ENCODE measurements around the gene GCK. TPM values are rescaled to one million over a fixed set of nuclear protein-coding genes. Genes with fewer than 3 reads are reported as not detected.

Gene GCK
- total and polyA plus RNA-seq, 5 donors: 7.4 to 17.4 (median 12.8) TPM

DNA sequence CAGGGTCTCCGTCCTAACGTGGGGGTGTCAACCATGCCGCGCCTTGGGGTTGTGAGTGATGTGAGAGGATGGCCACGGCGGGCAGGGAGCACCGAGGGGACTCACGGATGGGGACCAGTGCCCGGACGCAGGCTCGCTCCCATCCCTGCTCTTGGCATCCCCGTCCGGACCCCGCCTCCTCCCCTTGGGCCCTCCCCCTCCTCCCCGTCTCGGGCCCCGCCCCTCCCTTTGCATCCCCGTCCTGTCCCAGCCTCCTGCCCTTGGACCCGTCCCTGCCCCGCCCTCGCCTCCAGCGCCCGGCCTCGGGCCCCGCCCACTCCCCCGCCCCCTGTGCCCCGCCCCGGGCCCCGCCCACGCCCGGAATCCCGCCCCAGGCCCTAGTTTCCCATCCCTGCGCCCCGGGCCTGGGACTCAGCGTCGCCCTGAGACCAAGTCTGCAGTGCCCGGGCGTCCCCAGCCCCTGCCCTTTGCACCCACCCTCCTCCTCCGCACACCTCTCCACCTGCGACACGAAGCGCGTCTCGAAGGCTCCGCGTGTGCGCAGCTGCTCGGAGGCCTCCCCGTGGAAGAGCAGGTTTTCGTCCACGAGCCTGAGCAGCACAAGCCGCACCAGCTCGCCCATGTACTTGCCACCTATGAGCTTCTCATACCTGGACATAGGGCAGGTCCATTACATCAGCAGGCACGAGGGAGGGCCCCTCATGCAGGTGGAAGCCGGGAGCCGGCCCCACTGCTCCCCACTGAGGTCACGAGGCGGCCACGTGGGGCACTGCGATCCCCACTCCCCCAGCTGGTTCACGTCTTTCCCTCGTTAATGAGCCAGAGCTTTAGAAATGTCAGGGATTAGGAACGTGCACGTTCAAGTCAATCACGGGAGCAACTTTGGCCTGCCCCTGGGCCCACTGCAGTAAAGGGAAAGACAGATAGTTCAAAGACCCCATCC, 43.0 kb downstream of the GCK start:
- no peak overlapping the region for H3K27ac ChIP-seq (ENCODE audit: low read length)
- DNase-seq (peak; percentile 90 to 96 (median 95)), ATAC-seq (peak; percentile 90 to 91)
- peaks cover 2% of the 10 kb centered on the region for H3K4me1 ChIP-seq (ENCODE audit: control insufficient read depth, insufficient read depth, low read length)
- H3K9me3 ChIP-seq (ENCODE audit: control insufficient read depth, low read length): no peaks in the 10 kb centered on the region
- intact Hi-C loops (cut with DNase I): no loop called here
- no peaks in the 10 kb centered on the region for H3K27me3 ChIP-seq (ENCODE audit: control insufficient read depth, insufficient read depth)
- peak overlapping the region; percentile 24 for H3K4me3 ChIP-seq (ENCODE audit: low read length)
- 17% methylated on average over 65 of the region's 65 CpGs for WGBS

DNA sequence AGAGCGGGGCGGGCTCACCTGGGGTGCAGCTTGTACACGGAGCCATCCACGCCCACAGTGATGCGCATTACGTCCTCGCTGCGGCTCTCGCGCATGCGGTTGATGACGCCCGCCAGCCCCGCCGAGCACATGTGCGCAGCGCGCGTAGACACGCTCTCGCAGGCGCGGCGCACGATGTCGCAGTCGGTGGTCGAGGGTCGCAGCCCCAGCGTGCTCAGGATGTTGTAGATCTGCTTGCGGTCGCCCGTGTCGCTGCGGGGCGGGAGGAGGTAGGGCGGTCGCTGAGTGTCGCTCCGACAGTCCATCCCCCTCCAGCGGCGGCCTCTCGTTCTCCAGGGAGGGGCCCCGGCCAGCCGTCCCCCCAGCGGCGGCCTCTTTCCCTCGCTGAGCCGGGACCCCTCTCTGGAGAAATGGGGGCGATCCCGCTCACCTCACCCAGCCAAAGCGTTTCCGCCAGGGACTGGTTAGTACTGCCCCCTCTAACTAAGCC, 43.7 kb downstream of the GCK start:
- H3K27ac ChIP-seq (ENCODE audit: low read length): no peak overlapping the region

DNA sequence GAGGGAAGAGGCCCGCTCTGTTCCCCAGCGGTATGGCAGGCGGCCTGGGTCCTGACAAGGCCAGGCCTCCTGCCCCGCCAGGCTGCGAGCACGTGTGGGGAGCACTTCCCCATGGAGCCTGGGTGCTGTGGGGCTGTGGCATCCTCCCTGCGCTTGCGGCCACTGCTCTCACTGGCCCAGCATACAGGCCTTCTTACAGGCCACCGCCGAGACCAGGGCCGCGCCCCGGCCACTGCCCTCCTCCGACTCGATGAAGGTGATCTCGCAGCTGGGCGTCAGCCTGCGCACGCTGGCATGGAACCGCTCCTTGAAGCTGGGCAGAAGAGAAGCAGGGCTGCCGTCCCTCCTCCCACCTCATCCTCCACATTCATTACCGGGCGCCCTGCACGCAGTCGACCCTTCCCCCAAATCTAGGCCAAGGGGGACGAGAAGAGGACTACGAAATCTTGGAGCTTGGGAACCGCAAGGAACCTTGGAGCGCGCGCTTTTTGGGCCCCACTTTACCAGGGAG, 44.2 kb downstream of the GCK start:
- Histone ChIP-seq H3K27ac (ENCODE audit: low read length) (peak overlapping the region; percentile 44), H3K27me3 (ENCODE audit: control insufficient read depth, insufficient read depth) (no peaks in the 10 kb centered on the region), H3K9me3 (ENCODE audit: control insufficient read depth, low read length) (no peaks in the 10 kb centered on the region), H3K4me3 (ENCODE audit: low read length) (no peak overlapping the region), H3K4me1 (ENCODE audit: control insufficient read depth, insufficient read depth, low read length) (peaks cover 2% of the 10 kb centered on the region)
- intact Hi-C loops (cut with DNase I): no loop called here
- ATAC-seq: no peak
- DNase-seq: peak in 1 of 3 donors; percentile 56
- 70% methylated on average over 31 of the region's 31 CpGs for WGBS

More for the DNA sequence above, 43.7 kb downstream of the GCK start:
- intact Hi-C loops (cut with DNase I): no loop called here
- DNase-seq (peak in 2 of 3 donors; percentile 43 to 75), ATAC-seq (peak; percentile 4 to 16)
- no peaks in the 10 kb centered on the region for H3K27me3 ChIP-seq (ENCODE audit: control insufficient read depth, insufficient read depth)
- WGBS: 8% methylated on average over 53 of the region's 53 CpGs
- no peaks in the 10 kb centered on the region for H3K9me3 ChIP-seq (ENCODE audit: control insufficient read depth, low read length)
- H3K4me3 ChIP-seq (ENCODE audit: low read length): peak overlapping the region; percentile 24
- peaks cover 2% of the 10 kb centered on the region for H3K4me1 ChIP-seq (ENCODE audit: control insufficient read depth, insufficient read depth, low read length)

GRCh38 chr7:44144426-44144967, 44.7 kb downstream of the GCK start:
- peak overlapping the region; percentile 44 for H3K27ac ChIP-seq (ENCODE audit: low read length)
- no peaks in the 10 kb centered on the region for H3K27me3 ChIP-seq (ENCODE audit: control insufficient read depth, insufficient read depth)
- H3K4me1 ChIP-seq (ENCODE audit: control insufficient read depth, insufficient read depth, low read length): peaks cover 2% of the 10 kb centered on the region
- intact Hi-C loops (cut with DNase I): no loop called here
- 95% methylated on average over 6 of the region's 6 CpGs for WGBS
- ATAC-seq: no peak
- no peak overlapping the region for H3K4me3 ChIP-seq (ENCODE audit: low read length)
- peak in 1 of 3 donors; percentile 32 for DNase-seq
- H3K9me3 ChIP-seq (ENCODE audit: control insufficient read depth, low read length): no peaks in the 10 kb centered on the region

GRCh38 chr7:44143646-44144250, 45.5 kb downstream of the GCK start:
- Histone ChIP-seq H3K9me3 (ENCODE audit: control insufficient read depth, low read length) (no peaks in the 10 kb centered on the region), H3K27me3 (ENCODE audit: control insufficient read depth, insufficient read depth) (no peaks in the 10 kb centered on the region), H3K27ac (ENCODE audit: low read length) (peak overlapping the region; percentile 44), H3K4me3 (ENCODE audit: low read length) (no peak overlapping the region), H3K4me1 (ENCODE audit: control insufficient read depth, insufficient read depth, low read length) (peaks cover 2% of the 10 kb centered on the region)
- ATAC-seq (no peak), DNase-seq (peak in 1 of 3 donors; percentile 59)
- intact Hi-C loops (cut with DNase I): no loop called here
- WGBS: 64% methylated on average over 6 of the region's 6 CpGs

- Histone ChIP-seq H3K4me3 (ENCODE audit: low read length) (no peak overlapping the region), H3K27ac (ENCODE audit: low read length) (peak overlapping the region; percentile 65), H3K9me3 (ENCODE audit: control insufficient read depth, low read length) (no peaks in the 10 kb centered on the region), H3K4me1 (ENCODE audit: control insufficient read depth, insufficient read depth, low read length) (peaks cover 2% of the 10 kb centered on the region), H3K27me3 (ENCODE audit: control insufficient read depth, insufficient read depth) (no peaks in the 10 kb centered on the region)
- DNase-seq (no peak), ATAC-seq (no peak)
- intact Hi-C loops (cut with DNase I): no loop called here
- WGBS: 83% methylated on average over 4 of the region's 4 CpGs
Measured at GRCh38 chr7:44142028-44142427, 47.2 kb downstream of the GCK start.

GRCh38 chr7:44141221-44141850, 47.9 kb downstream of the GCK start, which contains the start of gene MYL7:
Gene MYL7, minus strand, starts transcription at chr7:44141332. Its CDS starts 27 bp downstream, at chr7:44141305.
- peaks cover 2% of the 10 kb centered on the region for H3K4me1 ChIP-seq (ENCODE audit: control insufficient read depth, insufficient read depth, low read length)
- H3K9me3 ChIP-seq (ENCODE audit: control insufficient read depth, low read length): no peaks in the 10 kb centered on the region
- DNase-seq (peak in 2 of 3 donors; percentile 80 to 85), ATAC-seq (peak; percentile 42 to 49)
- no peaks in the 10 kb centered on the region for H3K27me3 ChIP-seq (ENCODE audit: control insufficient read depth, insufficient read depth)
- intact Hi-C loops (cut with DNase I): no loop called here
- 47% methylated on average over 6 of the region's 6 CpGs for WGBS
- peak within 1 kb of the TSS; percentile 72 for H3K27ac ChIP-seq (ENCODE audit: low read length)
- peak within 1 kb of the TSS; percentile 34 for H3K4me3 ChIP-seq (ENCODE audit: low read length)

DNA sequence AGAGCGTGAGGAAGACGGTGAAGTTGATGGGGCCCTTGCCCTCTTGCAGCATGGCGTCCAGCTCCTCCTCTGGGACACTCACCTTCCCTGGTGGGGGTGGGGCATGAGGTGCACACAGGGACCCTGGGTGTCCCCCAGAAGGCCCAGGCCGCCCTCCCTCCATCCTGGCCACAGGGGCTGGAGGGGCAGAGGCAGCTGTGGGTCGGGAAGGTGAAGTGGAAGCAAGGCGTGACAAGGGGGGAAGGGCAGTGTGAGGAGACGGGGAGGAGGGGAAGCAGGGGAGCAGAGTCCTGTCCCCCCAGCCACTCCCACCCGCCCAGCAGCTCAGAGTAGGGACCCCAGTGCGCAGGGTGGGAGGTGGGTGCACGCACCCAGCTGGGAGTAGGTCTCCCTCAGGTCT, 48.9 kb downstream of the GCK start:
- H3K27ac ChIP-seq (ENCODE audit: low read length): peak overlapping the region; percentile 72
- intact Hi-C loops (cut with DNase I): no loop called here
- H3K9me3 ChIP-seq (ENCODE audit: control insufficient read depth, low read length): no peaks in the 10 kb centered on the region
- ATAC-seq: peak in 1 of 2 donors; percentile 3
- no peaks in the 10 kb centered on the region for H3K27me3 ChIP-seq (ENCODE audit: control insufficient read depth, insufficient read depth)
- peaks cover 2% of the 10 kb centered on the region for H3K4me1 ChIP-seq (ENCODE audit: control insufficient read depth, insufficient read depth, low read length)
- 59% methylated on average over 10 of the region's 10 CpGs for WGBS
- H3K4me3 ChIP-seq (ENCODE audit: low read length): peak overlapping the region; percentile 34
- peak in 1 of 3 donors; percentile 61 for DNase-seq

- intact Hi-C loops (cut with DNase I): loop anchor here in 1 of 4 donors (10.0 kb wide), 1 partner anchor 55 kb away; no protein-coding TSS in a partner anchor
- Histone ChIP-seq H3K27me3 (ENCODE audit: control insufficient read depth, insufficient read depth) (no peaks in the 10 kb centered on the region), H3K27ac (ENCODE audit: low read length) (peak overlapping the region; percentile 61), H3K4me1 (ENCODE audit: control insufficient read depth, insufficient read depth, low read length) (peaks cover 2% of the 10 kb centered on the region), H3K4me3 (ENCODE audit: low read length) (peak overlapping the region; percentile 34), H3K9me3 (ENCODE audit: control insufficient read depth, low read length) (no peaks in the 10 kb centered on the region)
- WGBS: 66% methylated on average over 14 of the region's 14 CpGs
- ATAC-seq (no peak), DNase-seq (peak in 1 of 3 donors; percentile 25)
Measured at GRCh38 chr7:44139311-44140010, 49.8 kb downstream of the GCK start.

DNA sequence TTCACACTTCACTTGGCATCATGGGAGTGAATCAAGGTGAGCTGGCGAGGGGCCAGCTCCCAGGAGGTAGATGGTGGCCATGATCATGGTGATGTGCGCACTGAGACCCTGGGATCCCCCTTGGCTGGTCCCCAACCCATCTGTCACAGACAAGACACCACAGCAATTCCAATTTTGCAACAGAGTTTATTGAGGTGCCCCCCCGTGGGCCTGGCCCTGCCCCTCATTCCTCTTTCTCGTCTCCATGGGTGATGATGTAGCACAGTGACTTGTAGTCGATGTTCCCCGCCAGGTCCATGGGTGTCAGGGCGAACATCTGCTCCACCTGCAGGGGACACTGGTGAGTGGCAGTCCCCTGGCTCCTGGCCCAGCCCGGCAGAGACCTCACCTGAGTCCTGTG, 50.5 kb downstream of the GCK start:
- DNase-seq (peak in 2 of 3 donors; percentile 65 to 74), ATAC-seq (peak in 1 of 2 donors; percentile 2)
- H3K27ac ChIP-seq (ENCODE audit: low read length): peak overlapping the region; percentile 69
- H3K27me3 ChIP-seq (ENCODE audit: control insufficient read depth, insufficient read depth): no peaks in the 10 kb centered on the region
- 68% methylated on average over 8 of the region's 8 CpGs for WGBS
- H3K9me3 ChIP-seq (ENCODE audit: control insufficient read depth, low read length): no peaks in the 10 kb centered on the region
- intact Hi-C loops (cut with DNase I): loop anchor here in 1 of 4 donors (10.0 kb wide), 1 partner anchor 56 kb away; no protein-coding TSS in a partner anchor
- H3K4me1 ChIP-seq (ENCODE audit: control insufficient read depth, insufficient read depth, low read length): no peaks in the 10 kb centered on the region
- H3K4me3 ChIP-seq (ENCODE audit: low read length): no peak overlapping the region

All from right cardiac atrium (tissue), 5 donors.